Type B pancreatic cell (in vitro differentiated cells): ENCODE data around the gene CASK. TPM values are rescaled to one million over a fixed set of nuclear protein-coding genes. Genes with fewer than 3 reads are reported as not detected.
"Not testable (repeated sequence)": the region's sequence is repeated elsewhere in the genome, so short reads cannot be mapped to it uniquely, and the experiment has no call there.

Experiments used
- DNase-seq: peaks from one replicate; pipeline ENCODE4 v3.0.0; 2021; ENCODE audit warnings: mixed read lengths; ENCODE audit not compliant: unreplicated experiment; ENCODE audit errors: extremely low spot score
- H3K27ac Mint-ChIP-seq: 2 replicates; pipeline ENCODE4 v1.8.0; 2021; ENCODE audit warnings: mild to moderate bottlenecking, mixed read lengths
- H3K27me3 Mint-ChIP-seq: 2 replicates; pipeline ENCODE4 v1.8.0; 2021; ENCODE audit warnings: mixed read lengths
- H3K36me3 Mint-ChIP-seq: 2 replicates; pipeline ENCODE4 v1.8.0; 2021; ENCODE audit warnings: mixed read lengths
- H3K4me1 Mint-ChIP-seq: one replicate; pipeline ENCODE4 v1.8.0; 2021; ENCODE audit warnings: mixed read lengths; ENCODE audit not compliant: unreplicated experiment
- H3K4me3 Mint-ChIP-seq: 2 replicates; pipeline ENCODE4 v1.8.0; 2021; ENCODE audit warnings: mild to moderate bottlenecking, mixed read lengths
- H3K9me3 Mint-ChIP-seq: 2 replicates; pipeline ENCODE4 v1.8.0; 2021; ENCODE audit warnings: mixed read lengths
- CTCF ChIP-seq: fragments of 200-600 bp; sonication (generic); conservative IDR thresholded peaks from 2 replicates; pipeline ENCODE4 v1.5.0; 2021; ENCODE audit warnings: antibody characterized with exemption, mild to moderate bottlenecking
- total RNA-seq: library from RNA; stranded (reverse); gene quantifications from 2 replicates; pipeline ENCODE4 v1.2.1, GENCODE V29; 2021; ENCODE audit warnings: low replicate concordance

Gene CASK
- total RNA-seq, 1 donor from 2014 or later, result 93.8 TPM

GRCh38 chrX:41655631-41656030 lies 267.7 kb downstream of the CASK start:
- Mint-ChIP-seq H3K4me3 (no peak overlapping the region), H3K4me1 (no peaks in the 10 kb centered on the region), H3K9me3 (no peaks in the 10 kb centered on the region), H3K27me3 (no peaks in the 10 kb centered on the region), H3K36me3 (peaks cover 42% of the 10 kb centered on the region), H3K27ac (no peak overlapping the region)
- no peak for DNase-seq
- TF ChIP-seq CTCF, result no peak

GRCh38 chrX:41655101-41655500 lies 268.3 kb downstream of the CASK start:
- Mint-ChIP-seq H3K4me1 (no peaks in the 10 kb centered on the region), H3K36me3 (peaks cover 42% of the 10 kb centered on the region), H3K27ac (no peak overlapping the region), H3K27me3 (no peaks in the 10 kb centered on the region), H3K9me3 (no peaks in the 10 kb centered on the region), H3K4me3 (no peak overlapping the region)
- TF ChIP-seq CTCF, result no peak
- no peak for DNase-seq

GRCh38 chrX:41653125-41653524 lies 270.2 kb downstream of the CASK start:
- no peak overlapping the region for H3K4me3 Mint-ChIP-seq
- no peaks in the 10 kb centered on the region for H3K27me3 Mint-ChIP-seq
- no peaks in the 10 kb centered on the region for H3K4me1 Mint-ChIP-seq
- H3K36me3 Mint-ChIP-seq, result peaks cover 45% of the 10 kb centered on the region
- no peak for TF ChIP-seq CTCF
- H3K27ac Mint-ChIP-seq, result no peak overlapping the region
- peaks cover 7% of the 10 kb centered on the region for H3K9me3 Mint-ChIP-seq
- DNase-seq, result no peak

- Mint-ChIP-seq H3K36me3 (peaks cover 37% of the 10 kb centered on the region), H3K9me3 (peaks cover 18% of the 10 kb centered on the region)
- not testable (repeated sequence) for H3K27me3 Mint-ChIP-seq, DNase-seq, H3K27ac Mint-ChIP-seq, H3K4me1 Mint-ChIP-seq, H3K4me3 Mint-ChIP-seq
Observed at GRCh38 chrX:41646201-41646600, 277.2 kb downstream of the CASK start.

- no peaks in the 10 kb centered on the region for H3K4me1 Mint-ChIP-seq
- peaks cover 3% of the 10 kb centered on the region for H3K36me3 Mint-ChIP-seq
- H3K27ac Mint-ChIP-seq, result no peak overlapping the region
- no peaks in the 10 kb centered on the region for H3K9me3 Mint-ChIP-seq
- no peak for TF ChIP-seq CTCF
- no peak for DNase-seq
- H3K27me3 Mint-ChIP-seq, result no peaks in the 10 kb centered on the region
- no peak overlapping the region for H3K4me3 Mint-ChIP-seq
Observed at GRCh38 chrX:41634284-41634683, 289.1 kb downstream of the CASK start.

- H3K27me3 Mint-ChIP-seq, result no peaks in the 10 kb centered on the region
- no peak overlapping the region for H3K27ac Mint-ChIP-seq
- DNase-seq, result no peak
- H3K4me1 Mint-ChIP-seq, result no peaks in the 10 kb centered on the region
- peaks cover 8% of the 10 kb centered on the region for H3K36me3 Mint-ChIP-seq
- no peak for TF ChIP-seq CTCF
- H3K4me3 Mint-ChIP-seq, result no peak overlapping the region
- H3K9me3 Mint-ChIP-seq, result no peaks in the 10 kb centered on the region
Observed at GRCh38 chrX:41630091-41630490, 293.3 kb downstream of the CASK start.
